Ovary (tissue), 9 donors: Measurements from ENCODE around the gene GRK3. TPM values are rescaled to one million over a fixed set of nuclear protein-coding genes. Genes with fewer than 3 reads are reported as not detected.
A peak's percentile ranks its signal among the peaks of the same experiment; 100 is the strongest.
"Not testable (repeated sequence)": the region's sequence is repeated elsewhere in the genome, so short reads cannot be mapped to it uniquely, and the experiment has no call there.

ENCODE experiments used
- DNase-seq, 5 donors: peaks; one replicate each; pipeline ENCODE4 v3.0.0-alpha.2; 2019 to 2020
- H3K27ac ChIP-seq, 2 donors: fragments of 200-600 bp; one replicate each; pipeline versions ENCODE4 v1.5.1 to v1.8.0; 2019 to 2022
- H3K27me3 ChIP-seq: fragments of 200-600 bp; one replicate; pipeline ENCODE4 v1.8.0; 2022
- H3K36me3 ChIP-seq: fragments of 200-600 bp; sonication (generic); one replicate; pipeline ENCODE4 v1.5.1; 2019
- H3K4me1 ChIP-seq: one replicate; pipeline ENCODE4 v1.8.1; 2013; ENCODE audit warnings: mild to moderate bottlenecking, moderate library complexity; ENCODE audit not compliant: insufficient read depth
- H3K4me3 ChIP-seq: fragments of 200-600 bp; sonication (generic); one replicate; pipeline ENCODE4 v1.5.1; 2017
- H3K9me3 ChIP-seq, 2 donors: fragments of 200-600 bp in 1 of 2; sonication (generic) in 1 of 2; one replicate each; pipeline versions ENCODE4 v1.5.1 to v1.8.1; 2013 to 2019; ENCODE audit warnings: mild to moderate bottlenecking in 1 of 2, moderate library complexity in 1 of 2
- CTCF ChIP-seq, 3 donors: fragments of 450-650 bp in 2 of 3; fragments of 200-600 bp in 1 of 3; IDR thresholded peaks; one replicate each; pipeline versions ENCODE4 v1.5.1 to v1.8.0; 2016 to 2022; ENCODE audit warnings: antibody characterized with exemption in 3 of 3, mild to moderate bottlenecking in 1 of 3
- EP300 ChIP-seq: sonication (generic); formaldehyde crosslinking; IDR thresholded peaks from one replicate; pipeline ENCODE4 v1.6.1; 2017; ENCODE audit warnings: antibody characterized with exemption
- POLR2A ChIP-seq: fragments of 450-650 bp; IDR thresholded peaks from one replicate; pipeline ENCODE4 v1.6.1; 2017; ENCODE audit warnings: antibody characterized with exemption, mild to moderate bottlenecking, moderate library complexity
- WGBS, 3 donors: extraction: QIAGEN DNeasy Blood & Tissue Kit in 1 of 3; methylation state at CpG; one replicate each; pipeline versions ENCODE4 v1.1.5 to v1.1.7; 2013 to 2017; 5-methylcytosine and 5-hydroxymethylcytosine counted together
- intact Hi-C, 4 donors: fragments of 100-400 bp; cut with DNase I; formaldehyde crosslinking; loops; one replicate each; pipeline versions ENCODE4 v1.11.0 to v1.15.1; 2022 to 2023
- polyA plus RNA-seq, 2 donors: library from polyadenylated mRNA; stranded (reverse); fragments of 200-250 nt in 1 of 2; fragments of 350-450 nt in 1 of 2; fragmentation: Illumina TruSeq in 1 of 2; extraction: RNeasy Lipid Tissue Mini Kit (QIAGEN cat#74804) in 1 of 2; gene quantifications; one replicate each; pipeline ENCODE4 v1.2.3, GENCODE V29; 2013 to 2014
- total RNA-seq, 7 donors: library from RNA; depleted of rRNA in 2 of 7; stranded (reverse); fragments of >200 nt in 2 of 7; fragmentation: NEBNext Ultra II Directional in 3 of 7; extraction: Animal tissue kit (Norgen Biotek cat#: 25700) in 3 of 7; gene quantifications; one replicate each; pipeline versions ENCODE4 v1.1.0 to v1.2.4, GENCODE V29; 2016 to 2023
- donor health status: DM: no; HTN: no; CAD: no; lungs with moderate emphysema.
- donor health status: DM: no; HTN: no; CAD: no.
- donor health status: Bipolar disorder and iron deficiency.
- donor health status: DM: yes; HTN: yes; CAD: no.
- donor health status: DM: no; HTN: no; CAD: no.
- donor health status: DM: yes; HTN: yes; CAD: no.

GRK3 gene
- total and polyA plus RNA-seq, 9 donors = 1.0 to 14.8 (median 9.4) TPM

GRCh38 chr22:25555586-25555985 is 8.9 kb upstream of the GRK3 start:
- Histone ChIP-seq H3K4me3 (no peak overlapping the region), H3K9me3 (no peaks in the 10 kb centered on the region), H3K27ac (no peak overlapping the region), H3K4me1 (no peaks in the 10 kb centered on the region), H3K27me3 (no peaks in the 10 kb centered on the region), H3K36me3 (no peaks in the 10 kb centered on the region)
- no peak for TF ChIP-seq POLR2A
- TF ChIP-seq EP300 = no peak
- no peak for TF ChIP-seq CTCF (IDR thresholded peaks at IDR 0.05)
- intact Hi-C loops = loop anchor here in 1 of 4 donors (10.0 kb wide), 1 partner anchor 139 kb away; no protein-coding TSS in a partner anchor
- DNase-seq = no peak
- WGBS, 3 donors = 58 to 68% (median 60%) methylated on average over 4 of the region's 4 CpGs

- 86 to 95% (median 95%) methylated on average over 5 of the region's 5 CpGs for WGBS, 3 donors
- Histone ChIP-seq H3K27me3 (no peaks in the 10 kb centered on the region), H3K4me3 (no peak overlapping the region), H3K9me3 (no peaks in the 10 kb centered on the region), H3K36me3 (no peaks in the 10 kb centered on the region), H3K4me1 (no peaks in the 10 kb centered on the region), H3K27ac (no peak overlapping the region)
- DNase-seq = no peak
- TF ChIP-seq EP300 (no peak), POLR2A (no peak), CTCF (IDR thresholded peaks at IDR 0.05) (no peak)
- intact Hi-C loops = loop anchor here in 1 of 4 donors (10.0 kb wide), 1 partner anchor 138 kb away; no protein-coding TSS in a partner anchor
Observed at GRCh38 chr22:25557218-25557617, 7.3 kb upstream of the GRK3 start.

GRCh38 chr22:25558341-25558740 is 6.1 kb upstream of the GRK3 start:
- Histone ChIP-seq H3K27me3 (no peaks in the 10 kb centered on the region), H3K36me3 (no peaks in the 10 kb centered on the region), H3K27ac (no peak overlapping the region), H3K4me3 (no peak overlapping the region), H3K4me1 (peaks cover 1% of the 10 kb centered on the region), H3K9me3 (no peaks in the 10 kb centered on the region)
- intact Hi-C loops = loop anchor here in 1 of 4 donors (10.0 kb wide), 1 partner anchor 136 kb away; no protein-coding TSS in a partner anchor
- DNase-seq = no peak
- TF ChIP-seq POLR2A = no peak
- TF ChIP-seq CTCF (IDR thresholded peaks at IDR 0.05) = no peak
- TF ChIP-seq EP300 = no peak
- 86 to 96% (median 88%) methylated on average over 4 of the region's 4 CpGs for WGBS, 3 donors

GRCh38 chr22:25559910-25560309 is 4.6 kb upstream of the GRK3 start:
- H3K27me3 ChIP-seq, H3K27ac ChIP-seq, H3K36me3 ChIP-seq, DNase-seq, H3K4me1 ChIP-seq, H3K4me3 ChIP-seq, H3K9me3 ChIP-seq: not testable (repeated sequence)
- intact Hi-C loops = loop anchor here in 1 of 4 donors (10.0 kb wide), 1 partner anchor 135 kb away; no protein-coding TSS in a partner anchor
- WGBS, 3 donors = 89 to 93% (median 90%) methylated on average over 4 of the region's 4 CpGs

- 72 to 79% (median 78%) methylated on average over 3 of the region's 3 CpGs for WGBS, 3 donors
- H3K4me1 ChIP-seq, intact Hi-C loops: not testable (repeated sequence)
Observed at GRCh38 chr22:25561182-25561581, 3.3 kb upstream of the GRK3 start.

GRCh38 chr22:25561927-25562326 is 2.5 kb upstream of the GRK3 start:
- intact Hi-C loops, H3K4me1 ChIP-seq, H3K27me3 ChIP-seq, H3K36me3 ChIP-seq, H3K9me3 ChIP-seq, H3K27ac ChIP-seq, DNase-seq, H3K4me3 ChIP-seq: not testable (repeated sequence)
- WGBS, 3 donors = 79 to 100% (median 92%) methylated on average over 1 of the region's 1 CpG

More at GRCh38 chr22:25561182-25561581, 3.3 kb upstream of the GRK3 start:
- not testable (repeated sequence) for H3K9me3 ChIP-seq, DNase-seq, H3K36me3 ChIP-seq, H3K4me3 ChIP-seq, H3K27ac ChIP-seq, H3K27me3 ChIP-seq

- H3K9me3 ChIP-seq, H3K4me3 ChIP-seq, H3K4me1 ChIP-seq, intact Hi-C loops, H3K36me3 ChIP-seq, DNase-seq, H3K27me3 ChIP-seq: not testable (repeated sequence)
- H3K27ac ChIP-seq = peak overlapping the region in 1 of 2 donors; percentile 69
- 30 to 39% (median 32%) methylated on average over 10 of the region's 10 CpGs for WGBS, 3 donors
Observed at GRCh38 chr22:25562966-25563760, 1.3 kb upstream of the GRK3 start.
